Uterus (tissue), 2 donors: ENCODE results near the gene TLK1.

Experiments used
- CTCF ChIP-seq, 4 experiments: fragments of 200-600 bp in 2 of 4; fragments of 450-650 bp in 2 of 4; sonication (generic) in 2 of 4; IDR thresholded peaks; one replicate each; pipeline ENCODE4 v1.5.1; 2016 to 2019; ENCODE audit warnings: antibody characterized with exemption in 4 of 4, mild to moderate bottlenecking in 2 of 4, moderate library complexity in 1 of 4
- POLR2A ChIP-seq, 2 donors: fragments of 450-650 bp; IDR thresholded peaks; one replicate each; pipeline ENCODE4 v1.6.1; 2016; ENCODE audit warnings: antibody characterized with exemption in 2 of 2, mild to moderate bottlenecking in 1 of 2, moderate library complexity in 1 of 2

DNA sequence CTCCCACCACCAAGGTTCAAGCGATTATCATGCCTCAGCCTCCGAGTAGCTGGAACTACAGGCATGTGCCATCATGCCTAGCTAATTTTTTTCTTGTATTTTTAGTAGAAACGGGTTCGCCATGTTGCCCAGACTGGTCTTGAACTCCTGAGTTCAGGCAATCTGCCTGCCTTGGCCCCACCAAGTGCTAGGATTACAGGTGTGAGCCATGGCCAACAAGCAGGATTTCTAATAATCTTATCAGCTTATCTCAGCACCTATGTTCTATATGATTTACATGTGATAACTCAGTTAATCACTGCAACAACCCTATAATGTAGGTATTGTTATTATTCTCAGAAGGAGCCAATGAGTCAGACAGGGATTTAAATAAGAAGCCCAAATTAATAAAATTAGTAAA lies 151.3 kb downstream of the TLK1 start:
- TF ChIP-seq CTCF (IDR thresholded peaks at IDR 0.05) (no peak), POLR2A (IDR thresholded peaks at IDR 0.05) (no peak)
